ENCODE data around the gene ATG10. TPM values are rescaled to one million over a fixed set of nuclear protein-coding genes. Genes with fewer than 3 reads are reported as not detected.

ATG10 gene
- total RNA-seq, 1 experiment from 2014 or later, result 12.2 TPM

GRCh38 chr5:82072138-82072537 is 100.3 kb downstream of the ATG10 start:
- CTCF ChIA-PET, result interaction anchor here (1.2 kb wide), 1 partner anchor 34 kb away, joined by 3 read pairs; no protein-coding TSS in a partner anchor
- no peaks in the 10 kb centered on the region for H3K27me3 Mint-ChIP-seq (ENCODE audit: low read depth)
- H3K36me3 Mint-ChIP-seq, result no peaks in the 10 kb centered on the region
- DNase-seq (ENCODE audit: low spot score), result no peak
- H3K4me3 Mint-ChIP-seq, result no peak overlapping the region
- peaks cover 6% of the 10 kb centered on the region for H3K4me1 Mint-ChIP-seq
- ATAC-seq, result no peak
- TF ChIP-seq FOXK1 (CRISPR knock-in tag; IDR thresholded peaks at IDR 0.05) (no peak), ZNF219 (CRISPR knock-in tag; IDR thresholded peaks at IDR 0.05; ENCODE audit: borderline replicate concordance) (no peak), SMAD4 (CRISPR knock-in tag; IDR thresholded peaks at IDR 0.05) (no peak), TEAD4 (CRISPR knock-in tag; IDR thresholded peaks at IDR 0.05) (no peak), ZNF281 (CRISPR knock-in tag; IDR thresholded peaks at IDR 0.05) (no peak), ZNF512 (CRISPR knock-in tag; IDR thresholded peaks at IDR 0.05; ENCODE audit: borderline replicate concordance) (no peak), ATF3 (CRISPR knock-in tag; conservative IDR thresholded peaks at IDR 0.05) (no peak), SMAD3 (CRISPR knock-in tag; IDR thresholded peaks at IDR 0.05; ENCODE audit: borderline replicate concordance) (no peak), ZNF671 (CRISPR knock-in tag; IDR thresholded peaks at IDR 0.05) (no peak), GTF2I (CRISPR knock-in tag; conservative IDR thresholded peaks at IDR 0.05) (no peak), ZNF416 (CRISPR knock-in tag; IDR thresholded peaks at IDR 0.05) (no peak), ZNF423 (CRISPR knock-in tag; IDR thresholded peaks at IDR 0.05) (no peak), NFATC4 (CRISPR knock-in tag; IDR thresholded peaks at IDR 0.05) (no peak), ZBTB43 (CRISPR knock-in tag; IDR thresholded peaks at IDR 0.05) (no peak), ZNF232 (CRISPR knock-in tag; IDR thresholded peaks at IDR 0.05) (no peak), JAZF1 (CRISPR knock-in tag; IDR thresholded peaks at IDR 0.05) (no peak), FOXJ3 (CRISPR knock-in tag; IDR thresholded peaks at IDR 0.05; ENCODE audit: borderline replicate concordance) (no peak), ZBTB21 (CRISPR knock-in tag; IDR thresholded peaks at IDR 0.05; ENCODE audit: borderline replicate concordance) (no peak), SP1 (CRISPR knock-in tag; conservative IDR thresholded peaks at IDR 0.05) (no peak), TP53 (CRISPR knock-in tag; IDR thresholded peaks at IDR 0.05) (no peak)
- H3K9me3 Mint-ChIP-seq, result no peaks in the 10 kb centered on the region
- no peak overlapping the region for H3K27ac Mint-ChIP-seq
- POLR2A ChIA-PET, result no interaction called here

- TF ChIP-seq MLX (CRISPR knock-in tag; IDR thresholded peaks at IDR 0.05) (no peak), TEAD1 (CRISPR knock-in tag; IDR thresholded peaks at IDR 0.05) (no peak), ZNF396 (CRISPR knock-in tag; IDR thresholded peaks at IDR 0.05; ENCODE audit: borderline replicate concordance) (no peak), USF1 (CRISPR knock-in tag; IDR thresholded peaks at IDR 0.05) (no peak)
- H3K27me3 Mint-ChIP-seq (ENCODE audit: low read depth), result no peaks in the 10 kb centered on the region
- CTCF ChIA-PET, result no interaction called here
- POLR2A ChIA-PET, result no interaction called here
- peaks cover 6% of the 10 kb centered on the region for H3K4me1 Mint-ChIP-seq
- no peak overlapping the region for H3K27ac Mint-ChIP-seq
- H3K36me3 Mint-ChIP-seq, result no peaks in the 10 kb centered on the region
- ATAC-seq, result no peak
- no peaks in the 10 kb centered on the region for H3K9me3 Mint-ChIP-seq
- no peak for DNase-seq (ENCODE audit: low spot score)
- no peak overlapping the region for H3K4me3 Mint-ChIP-seq
Observed at GRCh38 chr5:82073179-82073578, 101.4 kb downstream of the ATG10 start.

Measured in WTC11 (cell line).